ENCODE measurements around the gene RCHY1. TPM values are rescaled to one million over a fixed set of nuclear protein-coding genes. Genes with fewer than 3 reads are reported as not detected.
"Not testable (repeated sequence)": the region's sequence is repeated elsewhere in the genome, so short reads cannot be mapped to it uniquely, and the experiment has no call there.

Gene RCHY1
- polyA plus RNA-seq, result 10 to 100 TPM; 31.8 to 39.0 (median 34.5) TPM

GRCh38 chr4:75514131-75514948, at the start of gene RCHY1, which contains the start of gene THAP6:
Gene RCHY1 (minus strand): TSS chr4:75514403. CDS start chr4:75514286, 117 bp downstream.
Gene THAP6 (plus strand): TSS chr4:75514473. CDS start chr4:75515453, 980 bp downstream.
- peak; percentile 92 to 93 (median 92) for DNase-seq
- Mint-ChIP-seq H3K9me3 (no peaks in the 10 kb centered on the region), H3K27me3 (ENCODE audit: low read depth in 3 of 3) (peaks cover 5 to 9% (median 7%) of the 10 kb centered on the region in 3 donors), H3K4me3 (no peak within 1 kb of the TSS), H3K36me3 (peaks cover 17 to 20% (median 19%) of the 10 kb centered on the region in 3 donors), H3K27ac (no peak within 1 kb of the TSS), H3K4me1 (peaks cover 13 to 31% of the 10 kb centered on the region in 2 donors)

GRCh38 chr4:75561789-75562188, 47.6 kb upstream of the RCHY1 start:
- H3K4me1 Mint-ChIP-seq, result peaks cover 7 to 14% of the 10 kb centered on the region in 2 donors
- peaks cover 3 to 5% (median 4%) of the 10 kb centered on the region in 3 donors for H3K27me3 Mint-ChIP-seq (ENCODE audit: low read depth in 3 of 3)
- H3K27ac Mint-ChIP-seq, result no peak overlapping the region
- no peak for DNase-seq
- no peaks in the 10 kb centered on the region for H3K9me3 Mint-ChIP-seq
- H3K36me3 Mint-ChIP-seq, result no peaks in the 10 kb centered on the region
- no peak overlapping the region for H3K4me3 Mint-ChIP-seq

GRCh38 chr4:75557696-75558095, 43.5 kb upstream of the RCHY1 start:
- Mint-ChIP-seq H3K27ac (no peak overlapping the region), H3K36me3 (no peaks in the 10 kb centered on the region), H3K9me3 (peaks cover 0 to 2% (median 0%) of the 10 kb centered on the region in 6 donors), H3K4me3 (no peak overlapping the region), H3K4me1 (no peaks in the 10 kb centered on the region), H3K27me3 (ENCODE audit: low read depth in 3 of 3) (peaks cover 3 to 7% (median 5%) of the 10 kb centered on the region in 3 donors)
- no peak for DNase-seq

GRCh38 chr4:75555294-75556164, 41.3 kb upstream of the RCHY1 start, which contains the start of gene ODAPH:
Gene ODAPH (plus strand): TSS chr4:75556066. CDS start chr4:75556083, 17 bp downstream.
- no peak within 1 kb of the TSS for H3K4me3 Mint-ChIP-seq
- no peak within 1 kb of the TSS for H3K27ac Mint-ChIP-seq
- H3K9me3 Mint-ChIP-seq, result peaks cover 0 to 2% (median 0%) of the 10 kb centered on the region in 6 donors
- H3K36me3 Mint-ChIP-seq, result no peaks in the 10 kb centered on the region
- no peak for DNase-seq
- H3K27me3 Mint-ChIP-seq (ENCODE audit: low read depth in 3 of 3), result peaks cover 3 to 7% (median 5%) of the 10 kb centered on the region in 3 donors
- no peaks in the 10 kb centered on the region for H3K4me1 Mint-ChIP-seq

- H3K4me3 Mint-ChIP-seq, result no peak overlapping the region
- peaks cover 0 to 4% (median 3%) of the 10 kb centered on the region in 3 donors for H3K27me3 Mint-ChIP-seq (ENCODE audit: low read depth in 3 of 3)
These were observed 38.2 kb upstream of the RCHY1 start for GRCh38 chr4:75552452-75552851.

GRCh38 chr4:75549019-75549418, 34.8 kb upstream of the RCHY1 start:
- H3K4me3 Mint-ChIP-seq, result no peak overlapping the region

More at GRCh38 chr4:75552452-75552851, 38.2 kb upstream of the RCHY1 start:
- Mint-ChIP-seq H3K4me1 (no peaks in the 10 kb centered on the region), H3K9me3 (peaks cover 0 to 2% (median 0%) of the 10 kb centered on the region in 6 donors), H3K36me3 (peaks cover 0 to 5% (median 5%) of the 10 kb centered on the region in 3 donors), H3K27ac (no peak overlapping the region)
- no peak for DNase-seq

GRCh38 chr4:75547647-75548387, 33.6 kb upstream of the RCHY1 start:
- Mint-ChIP-seq H3K36me3 (peaks cover 7 to 18% (median 15%) of the 10 kb centered on the region in 3 donors), H3K9me3 (no peaks in the 10 kb centered on the region), H3K4me3 (no peak overlapping the region), H3K27me3 (ENCODE audit: low read depth in 3 of 3) (peaks cover 0 to 3% (median 0%) of the 10 kb centered on the region in 3 donors), H3K27ac (no peak overlapping the region), H3K4me1 (no peaks in the 10 kb centered on the region)
- DNase-seq, result no peak

More at GRCh38 chr4:75549019-75549418, 34.8 kb upstream of the RCHY1 start:
- DNase-seq, result no peak
- Mint-ChIP-seq H3K4me1 (no peaks in the 10 kb centered on the region), H3K36me3 (peaks cover 3 to 9% (median 7%) of the 10 kb centered on the region in 3 donors), H3K9me3 (peaks cover 0 to 1% (median 0%) of the 10 kb centered on the region in 6 donors), H3K27me3 (ENCODE audit: low read depth in 3 of 3) (peaks cover 0 to 3% (median 0%) of the 10 kb centered on the region in 3 donors), H3K27ac (no peak overlapping the region)

GRCh38 chr4:75545526-75545925, 31.3 kb upstream of the RCHY1 start:
- Mint-ChIP-seq H3K4me1 (no peaks in the 10 kb centered on the region), H3K27me3 (ENCODE audit: low read depth in 3 of 3) (peaks cover 0 to 3% (median 0%) of the 10 kb centered on the region in 3 donors), H3K27ac (no peak overlapping the region), H3K9me3 (no peaks in the 10 kb centered on the region), H3K36me3 (peaks cover 7 to 27% (median 24%) of the 10 kb centered on the region in 3 donors), H3K4me3 (no peak overlapping the region)
- DNase-seq, result no peak

- DNase-seq, result no peak
- H3K9me3 Mint-ChIP-seq, result no peaks in the 10 kb centered on the region
- H3K4me3 Mint-ChIP-seq, result no peak overlapping the region
- no peaks in the 10 kb centered on the region for H3K27me3 Mint-ChIP-seq (ENCODE audit: low read depth in 3 of 3)
- H3K27ac Mint-ChIP-seq, result peak overlapping the region in 1 of 6 donors; percentile 42
- no peaks in the 10 kb centered on the region for H3K4me1 Mint-ChIP-seq
- H3K36me3 Mint-ChIP-seq, result peaks cover 7 to 31% (median 27%) of the 10 kb centered on the region in 3 donors
These were observed 30.7 kb upstream of the RCHY1 start for GRCh38 chr4:75544870-75545269.

GRCh38 chr4:75544220-75544619, 30.0 kb upstream of the RCHY1 start:
- DNase-seq; H3K27ac Mint-ChIP-seq; H3K4me3 Mint-ChIP-seq; H3K4me1 Mint-ChIP-seq; H3K9me3 Mint-ChIP-seq; H3K27me3 Mint-ChIP-seq (ENCODE audit: low read depth in 3 of 3): not testable (repeated sequence)
- peaks cover 6 to 33% (median 26%) of the 10 kb centered on the region in 3 donors for H3K36me3 Mint-ChIP-seq

GRCh38 chr4:75542824-75543223, 28.6 kb upstream of the RCHY1 start:
- Mint-ChIP-seq H3K27ac (no peak overlapping the region), H3K4me1 (no peaks in the 10 kb centered on the region), H3K4me3 (no peak overlapping the region), H3K36me3 (peaks cover 3 to 33% (median 22%) of the 10 kb centered on the region in 3 donors), H3K27me3 (ENCODE audit: low read depth in 3 of 3) (no peaks in the 10 kb centered on the region), H3K9me3 (no peaks in the 10 kb centered on the region)
- DNase-seq, result no peak

- H3K36me3 Mint-ChIP-seq, result peaks cover 12 to 34% (median 24%) of the 10 kb centered on the region in 3 donors
- H3K27me3 Mint-ChIP-seq (ENCODE audit: low read depth in 3 of 3); DNase-seq; H3K27ac Mint-ChIP-seq; H3K9me3 Mint-ChIP-seq; H3K4me3 Mint-ChIP-seq; H3K4me1 Mint-ChIP-seq: not testable (repeated sequence)
These were observed 23.1 kb upstream of the RCHY1 start for GRCh38 chr4:75537308-75537707.

- H3K4me1 Mint-ChIP-seq; H3K27me3 Mint-ChIP-seq (ENCODE audit: low read depth in 3 of 3); DNase-seq; H3K4me3 Mint-ChIP-seq; H3K9me3 Mint-ChIP-seq; H3K27ac Mint-ChIP-seq: not testable (repeated sequence)
- peaks cover 38 to 49% (median 47%) of the 10 kb centered on the region in 3 donors for H3K36me3 Mint-ChIP-seq
These were observed 19.7 kb upstream of the RCHY1 start for GRCh38 chr4:75533926-75534325.
